Esophagus muscularis mucosa (tissue), 4 donors: ENCODE data around the gene ASB13. TPM values are rescaled to one million over a fixed set of nuclear protein-coding genes. Genes with fewer than 3 reads are reported as not detected.

ENCODE experiments used
- DNase-seq: peaks from one replicate; pipeline ENCODE4 v3.0.0-alpha.2; 2017; ENCODE audit errors: extremely low spot score
- H3K27ac ChIP-seq, 4 donors: fragments of 200-600 bp; sonication (generic); replicated peaks in 1 of 4; 1 replicate in 3 of 4; 2 replicates in 1 of 4; pipeline ENCODE4 v1.5.1; 2016 to 2019; ENCODE audit warnings: mild to moderate bottlenecking in 1 of 4
- H3K27me3 ChIP-seq, 4 donors: fragments of 200-600 bp; sonication (generic); one replicate each; pipeline versions ENCODE4 v1.5.1 to v1.6.0; 2016 to 2019
- H3K36me3 ChIP-seq, 4 donors: fragments of 200-600 bp; sonication (generic); one replicate each; pipeline ENCODE4 v1.5.1; 2016 to 2019
- H3K4me1 ChIP-seq, 4 donors: fragments of 200-600 bp; sonication (generic); one replicate each; pipeline ENCODE4 v1.5.1; 2016 to 2019
- H3K4me3 ChIP-seq, 4 donors: fragments of 200-600 bp; sonication (generic); 1 replicate in 2 of 4; 2 replicates in 2 of 4; pipeline ENCODE4 v1.5.1; 2016 to 2019; ENCODE audit warnings: mild to moderate bottlenecking in 4 of 4, moderate library complexity in 1 of 4
- H3K9me3 ChIP-seq, 4 donors: fragments of 200-600 bp; sonication (generic); 1 replicate in 3 of 4; 2 replicates in 1 of 4; pipeline ENCODE4 v1.5.1; 2016 to 2019
- CTCF ChIP-seq, 3 experiments: fragments of 200-600 bp in 2 of 3; fragments of 450-650 bp in 1 of 3; sonication (generic) in 2 of 3; IDR thresholded peaks; one replicate each; pipeline ENCODE4 v1.5.1; 2017 to 2019; ENCODE audit warnings: antibody characterized with exemption in 3 of 3, mild to moderate bottlenecking in 2 of 3, moderate library complexity in 1 of 3
- EP300 ChIP-seq: sonication (generic); formaldehyde crosslinking; IDR thresholded peaks from one replicate; pipeline ENCODE4 v1.6.1; 2017; ENCODE audit warnings: antibody characterized with exemption
- POLR2A ChIP-seq: fragments of 450-650 bp; IDR thresholded peaks from one replicate; pipeline ENCODE4 v1.6.1; 2017; ENCODE audit warnings: antibody characterized with exemption, moderate library complexity, mild to moderate bottlenecking, low read depth
- POLR2AphosphoS5 ChIP-seq, 2 donors: sonication (generic); formaldehyde crosslinking; IDR thresholded peaks; one replicate each; pipeline ENCODE4 v1.6.1; 2017; ENCODE audit warnings: antibody characterized with exemption in 2 of 2
- WGBS: methylation state at CpG from one replicate; pipeline ENCODE4 v1.1.5; 2018; 5-methylcytosine and 5-hydroxymethylcytosine counted together
- intact Hi-C: fragments of 100-400 bp; cut with DNase I; formaldehyde crosslinking; loops from one replicate; pipeline ENCODE4 v1.15.1; 2023
- total RNA-seq, 4 donors: library from RNA; depleted of rRNA; stranded (reverse); fragments of >200 nt; gene quantifications; one replicate each; pipeline versions ENCODE4 v1.1.0 to v1.2.1, GENCODE V29; 2016

ASB13 gene
- total RNA-seq, 4 donors from 2014 or later = 15.4 to 24.0 (median 17.4) TPM

GRCh38 chr10:5692461-5693358, 26.3 kb upstream of the ASB13 start:
- peak overlapping the region in 3 of 4 donors; percentile 4 to 44 (median 36) for H3K27ac ChIP-seq
- intact Hi-C loops = no loop called here
- peaks cover 10 to 39% (median 30%) of the 10 kb centered on the region in 4 donors for H3K4me1 ChIP-seq
- H3K4me3 ChIP-seq = peak overlapping the region; percentile 48 to 59 (median 54)
- H3K9me3 ChIP-seq = no peaks in the 10 kb centered on the region
- no peaks in the 10 kb centered on the region for H3K27me3 ChIP-seq
- H3K36me3 ChIP-seq = no peaks in the 10 kb centered on the region
- DNase-seq = no peak
- no peak for TF ChIP-seq POLR2AphosphoS5 (IDR thresholded peaks at IDR 0.05)
- TF ChIP-seq POLR2A = no peak
- TF ChIP-seq EP300 = no peak
- TF ChIP-seq CTCF (IDR thresholded peaks at IDR 0.05) = no peak
- 23% methylated on average over 23 of the region's 49 CpGs for WGBS

GRCh38 chr10:5691786-5692185, 25.4 kb upstream of the ASB13 start:
- Histone ChIP-seq H3K4me1 (peaks cover 6 to 43% (median 38%) of the 10 kb centered on the region in 4 donors), H3K27me3 (no peaks in the 10 kb centered on the region), H3K27ac (no peak overlapping the region), H3K9me3 (no peaks in the 10 kb centered on the region), H3K36me3 (no peaks in the 10 kb centered on the region), H3K4me3 (peak overlapping the region in 1 of 4 donors; percentile 48)
- DNase-seq = no peak
- no peak for TF ChIP-seq POLR2AphosphoS5 (IDR thresholded peaks at IDR 0.05)
- no peak for TF ChIP-seq CTCF (IDR thresholded peaks at IDR 0.05)
- TF ChIP-seq POLR2A = no peak
- TF ChIP-seq EP300 = no peak
- WGBS = 92% methylated on average over 8 of the region's 8 CpGs
- intact Hi-C loops = no loop called here

- intact Hi-C loops = loop anchor here (5.0 to 10.0 kb wide), 2 partner anchors 124 to 186 kb away; partner anchors contain the start of gene GDI2
- DNase-seq = no peak
- TF ChIP-seq POLR2AphosphoS5 (IDR thresholded peaks at IDR 0.05) (no peak), POLR2A (no peak), CTCF (IDR thresholded peaks at IDR 0.05) (no peak), EP300 (no peak)
- H3K27me3 ChIP-seq = no peaks in the 10 kb centered on the region
- H3K27ac ChIP-seq = no peak overlapping the region
- H3K4me3 ChIP-seq = no peak overlapping the region
- H3K9me3 ChIP-seq = no peaks in the 10 kb centered on the region
- H3K4me1 ChIP-seq = peaks cover 14 to 56% (median 49%) of the 10 kb centered on the region in 4 donors
- H3K36me3 ChIP-seq = no peaks in the 10 kb centered on the region
- WGBS = 95% methylated on average over 3 of the region's 3 CpGs
Measured at GRCh38 chr10:5688587-5688986, 22.2 kb upstream of the ASB13 start.

- intact Hi-C loops = loop anchor here (5.0 to 10.0 kb wide), 2 partner anchors 126 to 189 kb away; partner anchors contain the start of gene GDI2
Measured at GRCh38 chr10:5685764-5686240, 19.4 kb upstream of the ASB13 start.

More at GRCh38 chr10:5685764-5686240, 19.4 kb upstream of the ASB13 start:
- no peaks in the 10 kb centered on the region for H3K9me3 ChIP-seq
- 3% methylated on average over 10 of the region's 10 CpGs for WGBS
- H3K4me3 ChIP-seq = peak overlapping the region; percentile 88 to 97 (median 94)
- no peak for TF ChIP-seq EP300
- no peak for TF ChIP-seq CTCF (IDR thresholded peaks at IDR 0.05)
- TF ChIP-seq POLR2A = no peak
- no peak for TF ChIP-seq POLR2AphosphoS5 (IDR thresholded peaks at IDR 0.05)
- H3K27me3 ChIP-seq = no peaks in the 10 kb centered on the region
- no peak for DNase-seq
- H3K27ac ChIP-seq = peak overlapping the region; percentile 86 to 92 (median 90)
- peaks cover 8 to 34% (median 29%) of the 10 kb centered on the region in 4 donors for H3K4me1 ChIP-seq
- no peaks in the 10 kb centered on the region for H3K36me3 ChIP-seq
